ENCODE measurements around the gene ESRRA.
"Not testable (repeated sequence)": the region's sequence is repeated elsewhere in the genome, so short reads cannot be mapped to it uniquely, and the experiment has no call there.

ESRRA gene

GRCh38 chr11:64314146-64314804, 9.0 kb downstream of the ESRRA start:
- DNase-seq, result no peak

GRCh38 chr11:64314805-64315561, 9.7 kb downstream of the ESRRA start:
- DNase-seq, result no peak

GRCh38 chr11:64315667-64316526, 10.6 kb downstream of the ESRRA start:
- DNase-seq, result not testable (repeated sequence)

- peak; percentile 35 for DNase-seq
Observed at GRCh38 chr11:64316672-64317324, 11.5 kb downstream of the ESRRA start.

- peak; percentile 94 for DNase-seq
Observed at GRCh38 chr11:64317325-64317960, 12.1 kb downstream of the ESRRA start, which contains the start of gene TRMT112. TRMT112 (minus strand) TSS chr11:64317559; CDS start chr11:64317526, 33 bp downstream.

- peak; percentile 94 for DNase-seq
Observed at GRCh38 chr11:64317961-64318765, 12.8 kb downstream of the ESRRA start, which contains the start of gene PRDX5. PRDX5 (plus strand) TSS chr11:64318121; CDS start chr11:64318216, 95 bp downstream.

GRCh38 chr11:64318766-64319761, 13.7 kb downstream of the ESRRA start:
- no peak for DNase-seq

GRCh38 chr11:64320556-64320955, 15.2 kb downstream of the ESRRA start:
- DNase-seq, result no peak

- no peak for DNase-seq
Observed at GRCh38 chr11:64321026-64321425, 15.7 kb downstream of the ESRRA start.

GRCh38 chr11:64321533-64321932, 16.2 kb downstream of the ESRRA start:
- DNase-seq, result no peak

GRCh38 chr11:64322925-64323260, 17.6 kb downstream of the ESRRA start:
- DNase-seq, result no peak

GRCh38 chr11:64323373-64323772, 18.0 kb downstream of the ESRRA start:
- DNase-seq, result no peak

GRCh38 chr11:64323984-64324383, 18.7 kb downstream of the ESRRA start:
- DNase-seq, result not testable (repeated sequence)

GRCh38 chr11:64324692-64325469, 19.6 kb downstream of the ESRRA start:
- no peak for DNase-seq

GRCh38 chr11:64327375-64327774, 22.1 kb downstream of the ESRRA start:
- no peak for DNase-seq

GRCh38 chr11:64327993-64328392, 22.7 kb downstream of the ESRRA start:
- DNase-seq, result no peak

GRCh38 chr11:64330888-64331287, 25.6 kb downstream of the ESRRA start:
- no peak for DNase-seq

GRCh38 chr11:64331569-64332371, 26.4 kb downstream of the ESRRA start:
- DNase-seq, result peak; percentile 49
